22Rv1 (cell line): ENCODE results near the gene GNB1L.
"Not testable (repeated sequence)": the region's sequence is repeated elsewhere in the genome, so short reads cannot be mapped to it uniquely, and the experiment has no call there.

Source experiments
- H3K27ac ChIP-seq: fragments of 450-650 bp; 2 replicates; pipeline ENCODE4 v1.5.1; 2017
- ZFX ChIP-seq: fragments of 450-650 bp; IDR thresholded peaks from 2 replicates; pipeline ENCODE4 v1.6.1; 2017; ENCODE audit warnings: antibody characterized with exemption, borderline replicate concordance
- TF ChIP-seq, protein P1 (sequence below): fragments of 450-650 bp; IDR thresholded peaks from 2 replicates; pipeline ENCODE4 v1.5.1; 2017; ENCODE audit warnings: mild to moderate bottlenecking

Gene GNB1L

DNA sequence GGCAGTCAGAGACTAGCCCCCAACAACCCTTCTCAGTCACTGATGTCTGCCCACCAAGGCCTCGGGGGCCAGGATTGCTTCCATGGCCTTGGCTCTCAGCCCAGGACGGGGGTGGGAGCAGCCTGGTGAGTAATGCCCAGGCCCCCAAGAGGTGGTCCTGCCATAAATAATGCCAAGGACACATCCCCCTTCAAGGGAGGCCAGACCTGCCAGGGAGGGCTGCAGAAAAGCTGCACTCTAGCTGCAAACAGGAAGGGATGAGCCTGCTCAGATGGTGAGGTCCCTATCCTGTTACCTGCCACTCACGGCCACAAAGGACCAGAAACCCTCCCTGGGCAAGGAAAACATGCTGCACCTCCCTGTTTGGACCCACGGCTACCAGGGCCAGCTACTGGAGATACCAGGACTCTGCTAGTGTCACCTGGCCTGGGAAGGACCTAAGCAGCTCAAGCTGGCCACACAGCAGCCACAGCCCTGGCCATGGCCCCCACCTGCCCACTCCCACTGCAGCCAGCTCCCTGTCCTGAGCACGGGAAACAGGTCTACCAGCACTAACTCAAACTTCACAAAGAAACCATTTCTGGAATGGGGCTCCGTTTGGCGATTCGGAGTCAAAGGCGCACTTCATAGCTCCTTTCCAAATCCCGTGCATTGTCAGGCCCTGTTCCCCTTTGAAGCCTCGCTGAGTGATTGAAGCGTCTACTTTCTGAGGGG lies 12.1 kb downstream of the GNB1L start:
- no peak overlapping the region for H3K27ac ChIP-seq
- no peak for TF ChIP-seq ZFX
- TF ChIP-seq, protein P1, sequence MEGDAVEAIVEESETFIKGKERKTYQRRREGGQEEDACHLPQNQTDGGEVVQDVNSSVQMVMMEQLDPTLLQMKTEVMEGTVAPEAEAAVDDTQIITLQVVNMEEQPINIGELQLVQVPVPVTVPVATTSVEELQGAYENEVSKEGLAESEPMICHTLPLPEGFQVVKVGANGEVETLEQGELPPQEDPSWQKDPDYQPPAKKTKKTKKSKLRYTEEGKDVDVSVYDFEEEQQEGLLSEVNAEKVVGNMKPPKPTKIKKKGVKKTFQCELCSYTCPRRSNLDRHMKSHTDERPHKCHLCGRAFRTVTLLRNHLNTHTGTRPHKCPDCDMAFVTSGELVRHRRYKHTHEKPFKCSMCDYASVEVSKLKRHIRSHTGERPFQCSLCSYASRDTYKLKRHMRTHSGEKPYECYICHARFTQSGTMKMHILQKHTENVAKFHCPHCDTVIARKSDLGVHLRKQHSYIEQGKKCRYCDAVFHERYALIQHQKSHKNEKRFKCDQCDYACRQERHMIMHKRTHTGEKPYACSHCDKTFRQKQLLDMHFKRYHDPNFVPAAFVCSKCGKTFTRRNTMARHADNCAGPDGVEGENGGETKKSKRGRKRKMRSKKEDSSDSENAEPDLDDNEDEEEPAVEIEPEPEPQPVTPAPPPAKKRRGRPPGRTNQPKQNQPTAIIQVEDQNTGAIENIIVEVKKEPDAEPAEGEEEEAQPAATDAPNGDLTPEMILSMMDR: no peak

DNA sequence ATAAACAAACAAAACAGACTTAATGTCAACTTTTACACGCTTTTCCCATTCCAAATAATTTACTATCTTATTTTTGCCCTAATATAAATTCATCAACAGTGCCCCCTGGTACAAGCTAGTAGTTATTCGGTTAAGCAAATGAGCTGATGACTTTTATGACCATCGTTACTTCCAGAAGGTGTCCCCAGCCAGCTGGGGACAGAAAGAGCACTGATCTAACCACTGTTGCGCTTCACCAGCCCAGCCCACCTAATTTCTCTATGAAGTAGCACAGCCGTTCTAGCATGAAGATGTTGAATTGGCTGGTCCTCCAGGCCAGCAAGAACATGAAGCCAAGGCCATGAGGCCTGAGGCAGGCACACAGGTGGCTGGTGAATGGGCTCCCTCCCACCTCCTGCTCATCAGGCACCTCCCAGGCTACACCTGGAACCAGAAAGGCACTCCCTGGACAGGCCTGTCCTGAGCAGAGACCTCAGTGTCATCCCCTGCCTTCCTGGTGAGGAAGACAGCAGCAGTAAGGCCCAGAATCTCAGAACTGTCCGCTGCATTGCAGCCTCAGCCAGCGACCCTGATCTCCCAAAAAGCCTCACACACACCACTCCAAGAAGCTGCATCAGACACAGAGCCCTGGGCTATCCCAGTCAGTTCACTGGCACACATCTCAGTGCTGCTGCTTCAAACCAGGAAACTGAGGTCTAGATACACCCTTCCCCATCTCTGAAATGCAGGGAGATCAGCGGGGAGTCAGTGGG lies 12.9 kb downstream of the GNB1L start:
- no peak overlapping the region for H3K27ac ChIP-seq
- TF ChIP-seq, protein P1: no peak
- TF ChIP-seq ZFX: no peak

DNA sequence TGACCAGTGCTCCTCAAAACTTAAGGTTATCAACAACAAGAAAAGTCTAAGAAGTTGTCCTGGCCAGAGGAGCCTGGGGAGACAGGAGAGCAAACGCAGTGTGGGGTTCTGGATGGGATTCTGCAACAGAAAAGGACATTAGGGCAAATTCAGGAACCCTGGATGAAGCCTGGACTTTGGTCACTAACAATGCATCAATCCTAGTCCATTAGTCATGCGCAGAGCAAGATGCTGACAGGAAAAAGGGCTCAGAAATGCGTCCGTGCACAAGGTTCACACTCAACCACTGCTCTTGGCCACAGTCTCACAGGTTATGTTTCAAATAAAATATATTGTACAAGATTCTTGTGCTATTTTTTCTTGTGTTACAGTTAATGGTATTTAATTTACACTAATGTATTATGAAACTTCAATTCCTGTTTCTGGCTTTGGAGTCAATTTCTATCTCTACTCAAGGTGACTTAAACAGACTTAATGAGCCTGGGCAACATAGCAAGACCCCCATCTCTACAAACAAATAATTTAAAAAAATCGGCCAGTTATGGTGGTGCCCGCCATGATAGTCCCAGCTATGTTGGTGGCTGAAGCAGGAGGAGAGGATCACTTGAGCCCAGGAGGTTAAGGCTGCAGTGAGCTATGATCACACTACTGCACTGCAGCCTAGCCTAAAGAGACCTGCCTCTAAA lies 13.6 kb downstream of the GNB1L start:
- no peak for TF ChIP-seq ZFX
- TF ChIP-seq, protein P1: no peak
- no peak overlapping the region for H3K27ac ChIP-seq

DNA sequence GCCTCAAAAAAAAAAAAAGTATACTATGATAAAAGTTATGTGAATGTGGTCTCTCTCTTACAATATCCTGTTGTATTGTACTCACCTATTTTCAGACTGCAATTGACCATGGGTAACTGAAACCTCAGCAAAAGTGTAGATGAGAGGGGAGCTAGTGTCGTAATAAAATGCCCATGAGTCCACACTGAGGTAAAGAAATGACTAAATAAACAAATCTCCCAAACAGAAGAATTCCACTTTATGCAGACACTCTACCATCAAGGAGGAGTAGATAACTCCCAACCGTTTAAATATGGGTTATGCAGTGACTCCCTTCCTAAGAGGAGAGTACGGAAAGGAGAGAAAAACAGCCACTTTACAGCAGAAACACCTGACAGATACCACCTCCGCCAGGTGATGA lies 14.6 kb downstream of the GNB1L start:
- no peak overlapping the region for H3K27ac ChIP-seq
- TF ChIP-seq, protein P1: no peak
- TF ChIP-seq ZFX: no peak

GRCh38 chr22:19837915-19838314 lies 16.8 kb downstream of the GNB1L start:
- no peak for TF ChIP-seq ZFX
- TF ChIP-seq, protein P1: no peak
- H3K27ac ChIP-seq: no peak overlapping the region

DNA sequence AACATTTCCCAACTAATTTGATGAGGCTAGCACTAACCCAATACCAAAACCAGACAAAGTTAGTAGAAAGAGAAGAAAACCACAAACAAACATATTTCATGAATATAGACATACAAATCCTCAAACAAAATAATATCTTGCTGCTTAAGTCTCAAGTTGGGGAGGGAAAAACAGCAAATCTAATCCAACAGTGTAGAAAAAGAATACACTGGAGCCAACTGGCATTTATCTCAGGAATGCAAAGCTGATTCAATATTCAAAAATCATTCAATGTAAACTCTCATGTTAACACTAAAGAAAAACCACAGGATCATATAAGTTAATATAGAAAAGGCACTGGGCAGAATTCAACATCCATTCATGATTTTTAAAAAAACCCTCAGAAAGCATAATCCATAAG lies 18.2 kb downstream of the GNB1L start:
- TF ChIP-seq, protein P1: no peak
- TF ChIP-seq ZFX: no peak
- H3K27ac ChIP-seq: no peak overlapping the region

DNA sequence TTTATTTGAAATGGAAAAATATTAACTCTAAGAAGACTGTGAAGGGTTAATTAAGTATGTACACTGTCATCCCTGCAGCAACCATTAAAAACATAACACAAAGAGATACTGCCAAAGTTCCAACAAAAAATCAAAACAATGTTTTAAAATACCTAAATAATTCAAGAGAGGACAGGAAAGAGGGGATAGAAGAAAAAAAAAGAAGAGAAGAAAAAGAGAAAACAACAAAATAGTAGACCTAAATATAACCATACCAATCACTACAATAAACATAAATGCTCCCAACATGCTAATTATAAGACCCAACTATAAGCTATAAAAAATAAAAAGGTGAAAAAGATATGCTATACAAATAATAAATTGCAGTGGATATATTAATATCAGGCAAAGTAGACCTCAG lies 20.1 kb downstream of the GNB1L start:
- H3K27ac ChIP-seq: no peak overlapping the region
- TF ChIP-seq, protein P1: no peak
- no peak for TF ChIP-seq ZFX

GRCh38 chr22:19833327-19833726 lies 21.3 kb downstream of the GNB1L start:
- H3K27ac ChIP-seq: not testable (repeated sequence)
